AML-193 (cell line): ENCODE results near the gene ACOT11.

ENCODE experiments used
- DNase-seq, 2 experiments: peaks; one replicate each; lab custom pipeline; 2025; lab: John Stamatoyannopoulos, UW

Gene ACOT11

GRCh38 chr1:54537611-54538010 is 10.4 kb upstream of the ACOT11 start:
- peak in 1 of 2 experiments; percentile 21 for DNase-seq

GRCh38 chr1:54538538-54538937 is 9.5 kb upstream of the ACOT11 start:
- DNase-seq = no peak

- no peak for DNase-seq
These were observed 7.3 kb upstream of the ACOT11 start for GRCh38 chr1:54540582-54541295.

GRCh38 chr1:54542120-54542961 is 5.7 kb upstream of the ACOT11 start:
- DNase-seq = peak; percentile 79 to 81

GRCh38 chr1:54542962-54543539 is 5.0 kb upstream of the ACOT11 start:
- DNase-seq = peak; percentile 45 to 47

GRCh38 chr1:54543729-54544496 is 4.1 kb upstream of the ACOT11 start:
- peak; percentile 60 to 75 for DNase-seq

- DNase-seq = no peak
These were observed 2.0 kb upstream of the ACOT11 start for GRCh38 chr1:54545916-54546635.

GRCh38 chr1:54546651-54547401 is 1.2 kb upstream of the ACOT11 start:
- DNase-seq = peak; percentile 88 to 91

- DNase-seq = no peak
These were observed 489 bp downstream of the ACOT11 start for GRCh38 chr1:54548389-54549044.

GRCh38 chr1:54549181-54549924 is 1.3 kb downstream of the ACOT11 start:
- DNase-seq = no peak

- no peak for DNase-seq
These were observed 3.9 kb downstream of the ACOT11 start for GRCh38 chr1:54551891-54552290.

GRCh38 chr1:54553602-54554313 is 5.7 kb downstream of the ACOT11 start:
- no peak for DNase-seq

- no peak for DNase-seq
These were observed 8.1 kb downstream of the ACOT11 start for GRCh38 chr1:54556110-54556509.

GRCh38 chr1:54557671-54558355 is 9.8 kb downstream of the ACOT11 start:
- DNase-seq = no peak

GRCh38 chr1:54558434-54559030 is 10.5 kb downstream of the ACOT11 start:
- no peak for DNase-seq

GRCh38 chr1:54559111-54559548 is 11.1 kb downstream of the ACOT11 start:
- no peak for DNase-seq

- DNase-seq = no peak
These were observed 11.8 kb downstream of the ACOT11 start for GRCh38 chr1:54559771-54560231.
